Colonic mucosa (tissue), 4 donors: Measurements from ENCODE around the gene KCNIP4. TPM values are rescaled to one million over a fixed set of nuclear protein-coding genes. Genes with fewer than 3 reads are reported as not detected.

Experiments used
- DNase-seq: peaks from one replicate; pipeline ENCODE4 v3.0.0-alpha.2; 2020
- H3K27ac ChIP-seq: fragments of 200-600 bp; one replicate; pipeline ENCODE4 v1.8.0; 2021
- H3K27me3 ChIP-seq: fragments of 200-600 bp; one replicate; pipeline ENCODE4 v1.8.0; 2021
- H3K36me3 ChIP-seq: fragments of 200-600 bp; one replicate; pipeline ENCODE4 v1.8.0; 2021
- H3K4me1 ChIP-seq: fragments of 200-600 bp; one replicate; pipeline ENCODE4 v1.8.0; 2021; ENCODE audit warnings: mild to moderate bottlenecking
- H3K4me3 ChIP-seq: fragments of 200-600 bp; one replicate; pipeline ENCODE4 v1.8.0; 2021
- H3K9ac ChIP-seq, 2 donors: one replicate each; pipeline ENCODE4 v1.7.0; 2013; ENCODE audit warnings: control low read depth in 2 of 2, low read depth in 2 of 2, low read length in 2 of 2
- H3K9me3 ChIP-seq: fragments of 200-600 bp; one replicate; pipeline ENCODE4 v1.8.0; 2021
- CTCF ChIP-seq: fragments of 200-600 bp; IDR thresholded peaks from one replicate; pipeline ENCODE4 v1.8.0; 2022; ENCODE audit warnings: antibody characterized with exemption, mild to moderate bottlenecking
- intact Hi-C: fragments of 100-400 bp; cut with DNase I; formaldehyde crosslinking; loops from one replicate; pipeline ENCODE4 v1.14.1; 2022
- total RNA-seq, 2 donors: library from RNA; stranded (reverse); fragmentation: NEBNext Ultra II Directional in 1 of 2; extraction: Animal tissue kit (Norgen Biotek cat#: 25700) in 1 of 2; gene quantifications; one replicate each; pipeline ENCODE4 v1.2.1, GENCODE V29; 2021
- donor health status: healthy.
- donor health status: DM: no; HTN: no; CAD: no.
- donor health status: DM: no; HTN: no; CAD: no.

The KCNIP4 gene
- total RNA-seq, 2 donors from 2014 or later: 0.67 to 1.2 TPM

GRCh38 chr4:21695141-21695540, 253.4 kb downstream of the KCNIP4 start:
- no peak overlapping the region for H3K9ac ChIP-seq
- no peak overlapping the region for H3K4me3 ChIP-seq
- no peak for DNase-seq
- H3K9me3 ChIP-seq: no peaks in the 10 kb centered on the region
- no peaks in the 10 kb centered on the region for H3K36me3 ChIP-seq
- no peak for TF ChIP-seq CTCF
- H3K27ac ChIP-seq: no peak overlapping the region
- intact Hi-C loops: no loop called here
- no peaks in the 10 kb centered on the region for H3K27me3 ChIP-seq
- no peaks in the 10 kb centered on the region for H3K4me1 ChIP-seq

- TF ChIP-seq CTCF: no peak
- H3K9me3 ChIP-seq: no peaks in the 10 kb centered on the region
- H3K36me3 ChIP-seq: no peaks in the 10 kb centered on the region
- intact Hi-C loops: no loop called here
- H3K4me3 ChIP-seq: no peak overlapping the region
- no peak for DNase-seq
- no peak overlapping the region for H3K9ac ChIP-seq
- H3K27ac ChIP-seq: no peak overlapping the region
- H3K4me1 ChIP-seq: no peaks in the 10 kb centered on the region
- no peaks in the 10 kb centered on the region for H3K27me3 ChIP-seq
These were observed 256.3 kb downstream of the KCNIP4 start for GRCh38 chr4:21692241-21692640.

- H3K36me3 ChIP-seq: no peaks in the 10 kb centered on the region
- no peak overlapping the region for H3K27ac ChIP-seq
- H3K27me3 ChIP-seq: no peaks in the 10 kb centered on the region
- H3K9me3 ChIP-seq: no peaks in the 10 kb centered on the region
- TF ChIP-seq CTCF: no peak
- DNase-seq: no peak
- intact Hi-C loops: no loop called here
- H3K9ac ChIP-seq: no peak overlapping the region
- no peaks in the 10 kb centered on the region for H3K4me1 ChIP-seq
- no peak overlapping the region for H3K4me3 ChIP-seq
These were observed 259.8 kb downstream of the KCNIP4 start for GRCh38 chr4:21688596-21689265.

GRCh38 chr4:21685911-21686310, 262.7 kb downstream of the KCNIP4 start:
- no peak for DNase-seq
- intact Hi-C loops: no loop called here
- H3K9ac ChIP-seq: no peak overlapping the region
- no peaks in the 10 kb centered on the region for H3K4me1 ChIP-seq
- H3K27me3 ChIP-seq: no peaks in the 10 kb centered on the region
- H3K9me3 ChIP-seq: no peaks in the 10 kb centered on the region
- H3K4me3 ChIP-seq: no peak overlapping the region
- TF ChIP-seq CTCF: no peak
- H3K27ac ChIP-seq: no peak overlapping the region
- no peaks in the 10 kb centered on the region for H3K36me3 ChIP-seq

- H3K27me3 ChIP-seq: no peaks in the 10 kb centered on the region
- no peak for DNase-seq
- H3K9me3 ChIP-seq: no peaks in the 10 kb centered on the region
- H3K36me3 ChIP-seq: no peaks in the 10 kb centered on the region
- no peak overlapping the region for H3K27ac ChIP-seq
- no peak overlapping the region for H3K9ac ChIP-seq
- H3K4me1 ChIP-seq: no peaks in the 10 kb centered on the region
- no peak for TF ChIP-seq CTCF
- no peak overlapping the region for H3K4me3 ChIP-seq
- intact Hi-C loops: no loop called here
These were observed 268.2 kb downstream of the KCNIP4 start for GRCh38 chr4:21680326-21680898.
